Prostate gland (tissue), 2 donors: ENCODE results near the gene BLNK.

Experiments
- CTCF ChIP-seq, 4 experiments: fragments of 200-600 bp in 2 of 4; fragments of 450-650 bp in 2 of 4; sonication (generic) in 2 of 4; IDR thresholded peaks; 1 replicate in 3 of 4; 2 replicates in 1 of 4; pipeline ENCODE4 v1.5.1; 2016 to 2019; ENCODE audit warnings: antibody characterized with exemption in 4 of 4, mild to moderate bottlenecking in 2 of 4, moderate library complexity in 2 of 4
- POLR2A ChIP-seq: fragments of 450-650 bp; IDR thresholded peaks from one replicate; pipeline ENCODE4 v1.6.1; 2016; ENCODE audit warnings: antibody characterized with exemption, mild to moderate bottlenecking

- TF ChIP-seq CTCF (IDR thresholded peaks at IDR 0.05) (no peak), POLR2A (no peak)
These were observed 65.8 kb downstream of the BLNK start for GRCh38 chr10:96205580-96205979.
